Ishikawa (cell line): ENCODE measurements around the gene GPR39.

Experiments used
- CEBPB ChIP-seq: IDR thresholded peaks from 2 replicates; pipeline ENCODE4 v1.6.1; 2012
- CREB1 ChIP-seq: IDR thresholded peaks from 2 replicates; pipeline ENCODE4 v1.6.1; 2012; ENCODE audit warnings: low read depth
- EGR1 ChIP-seq: IDR thresholded peaks from 2 replicates; pipeline ENCODE4 v1.6.1; 2012
- EP300 ChIP-seq: IDR thresholded peaks from 2 replicates; pipeline ENCODE4 v1.6.1; 2012; ENCODE audit warnings: borderline replicate concordance
- FOXM1 ChIP-seq: IDR thresholded peaks from 2 replicates; pipeline ENCODE4 v1.6.1; 2012; ENCODE audit warnings: low read depth, borderline replicate concordance
- MAX ChIP-seq: IDR thresholded peaks from 2 replicates; pipeline ENCODE4 v1.6.1; 2012
- NFIC ChIP-seq: IDR thresholded peaks from 2 replicates; pipeline ENCODE4 v1.6.1; 2012
- RAD21 ChIP-seq: IDR thresholded peaks from 2 replicates; pipeline ENCODE4 v1.6.1; 2012; ENCODE audit warnings: low read depth
- REST ChIP-seq: IDR thresholded peaks from 2 replicates; pipeline ENCODE4 v1.6.1; 2012; ENCODE audit warnings: low read depth, mild to moderate bottlenecking
- TAF1 ChIP-seq: IDR thresholded peaks from 2 replicates; pipeline ENCODE4 v1.6.1; 2012; ENCODE audit warnings: low read depth, mild to moderate bottlenecking
- TCF12 ChIP-seq: IDR thresholded peaks from 2 replicates; pipeline ENCODE4 v1.6.1; 2012; ENCODE audit warnings: low read depth
- TEAD4 ChIP-seq: IDR thresholded peaks from 2 replicates; pipeline ENCODE4 v1.6.1; 2012
- USF1 ChIP-seq: IDR thresholded peaks from 2 replicates; pipeline ENCODE4 v1.6.1; 2012
- YY1 ChIP-seq: IDR thresholded peaks from 2 replicates; pipeline ENCODE4 v1.6.1; 2012; ENCODE audit warnings: low read depth
- ZBTB7A ChIP-seq: IDR thresholded peaks from 2 replicates; pipeline ENCODE4 v1.6.1; 2012; ENCODE audit warnings: low read depth

GPR39 gene

GRCh38 chr2:132477962-132478361, 61.4 kb downstream of the GPR39 start:
- TF ChIP-seq ZBTB7A (no peak), YY1 (no peak), EGR1 (no peak), USF1 (no peak), EP300 (no peak), NFIC (no peak)

GRCh38 chr2:132478461-132479105, 62.0 kb downstream of the GPR39 start:
- TF ChIP-seq CREB1 = no peak
- no peak for TF ChIP-seq TCF12
- TF ChIP-seq EP300 = no peak
- no peak for TF ChIP-seq NFIC
- TF ChIP-seq EGR1 = no peak
- no peak for TF ChIP-seq TEAD4
- TF ChIP-seq RAD21 = no peak
- no peak for TF ChIP-seq ZBTB7A
- no peak for TF ChIP-seq CEBPB
- TF ChIP-seq REST = no peak
- TF ChIP-seq TAF1 = no peak
- TF ChIP-seq MAX = no peak
- TF ChIP-seq YY1 = no peak
- no peak for TF ChIP-seq FOXM1
- no peak for TF ChIP-seq USF1

- TF ChIP-seq RAD21 = no peak
- no peak for TF ChIP-seq NFIC
- TF ChIP-seq EP300 = no peak
- TF ChIP-seq EGR1 = no peak
- no peak for TF ChIP-seq USF1
- TF ChIP-seq MAX = no peak
- TF ChIP-seq CEBPB = no peak
- no peak for TF ChIP-seq CREB1
- TF ChIP-seq FOXM1 = no peak
- TF ChIP-seq YY1 = no peak
- no peak for TF ChIP-seq TCF12
- no peak for TF ChIP-seq TEAD4
- no peak for TF ChIP-seq TAF1
These were observed 62.5 kb downstream of the GPR39 start for GRCh38 chr2:132479155-132479554.

- TF ChIP-seq CREB1 = no peak
- TF ChIP-seq CEBPB = no peak
- TF ChIP-seq EGR1 = no peak
These were observed 66.2 kb downstream of the GPR39 start for GRCh38 chr2:132482821-132483220.

- no peak for TF ChIP-seq EP300
- TF ChIP-seq REST = no peak
- no peak for TF ChIP-seq CEBPB
- no peak for TF ChIP-seq TCF12
- TF ChIP-seq YY1 = no peak
- no peak for TF ChIP-seq USF1
- no peak for TF ChIP-seq ZBTB7A
- TF ChIP-seq MAX = no peak
- no peak for TF ChIP-seq RAD21
- TF ChIP-seq EGR1 = no peak
- no peak for TF ChIP-seq TAF1
- no peak for TF ChIP-seq TEAD4
- TF ChIP-seq CREB1 = no peak
- no peak for TF ChIP-seq FOXM1
- TF ChIP-seq NFIC = no peak
These were observed 67.5 kb downstream of the GPR39 start for GRCh38 chr2:132484144-132484543.

GRCh38 chr2:132488491-132488890, 71.9 kb downstream of the GPR39 start:
- no peak for TF ChIP-seq TEAD4
- no peak for TF ChIP-seq EGR1
- TF ChIP-seq FOXM1 = no peak
- TF ChIP-seq TCF12 = no peak
- no peak for TF ChIP-seq REST
- no peak for TF ChIP-seq YY1
- no peak for TF ChIP-seq NFIC
- no peak for TF ChIP-seq MAX
- no peak for TF ChIP-seq EP300
- TF ChIP-seq CEBPB = no peak
- no peak for TF ChIP-seq TAF1
- no peak for TF ChIP-seq USF1
- no peak for TF ChIP-seq ZBTB7A
- no peak for TF ChIP-seq CREB1
- no peak for TF ChIP-seq RAD21
